A673 (cell line): Measurements from ENCODE around the gene CDK7. TPM values are rescaled to one million over a fixed set of nuclear protein-coding genes. Genes with fewer than 3 reads are reported as not detected.
"Not testable (repeated sequence)": the region's sequence is repeated elsewhere in the genome, so short reads cannot be mapped to it uniquely, and the experiment has no call there.

ENCODE experiments used
- BruUV-seq: library from RNA; stranded (reverse); fragments of 400-500 nt; replicated peaks from 2 replicates; lab custom pipeline; 2021; lab: Mats Ljungman, UMichigan
- CTCF ChIA-PET: fragments of 300-600 bp; sonication (Branson Sonifier 250); formaldehyde crosslinking; loops from one replicate; lab custom pipeline; 2022; ENCODE audit warnings: antibody characterized with exemption; lab: Charles Lee
- POLR2A ChIA-PET: fragments of 300-600 bp; sonication (Branson Sonifier 250); formaldehyde crosslinking; loops from one replicate; lab custom pipeline; 2022; ENCODE audit warnings: antibody characterized with exemption; ENCODE audit not compliant: low non-redundant PET; lab: Charles Lee
- DNase-seq: peaks from one replicate; pipeline ENCODE4 v3.0.0-alpha.2; 2015; ENCODE audit warnings: low spot score
- H3K27ac ChIP-seq: fragments of 200-600 bp; sonication (generic); 2 replicates; pipeline ENCODE4 v1.5.1; 2016; ENCODE audit warnings: mixed run types, low read depth, mild to moderate bottlenecking, mixed read lengths, antibody characterized with exemption, low read length; ENCODE audit not compliant: poor library complexity, severe bottlenecking
- H3K27me3 ChIP-seq: fragments of 200-600 bp; sonication (generic); replicated peaks from 2 replicates; pipeline ENCODE4 v1.6.1; 2017; ENCODE audit warnings: mixed run types, low read depth, mild to moderate bottlenecking, mixed read lengths, antibody characterized with exemption, low read length; ENCODE audit not compliant: insufficient read depth, poor library complexity
- H3K36me3 ChIP-seq: fragments of 200-600 bp; sonication (generic); 2 replicates; pipeline ENCODE4 v1.6.1; 2016; ENCODE audit warnings: mixed run types, mild to moderate bottlenecking, mixed read lengths, antibody characterized with exemption, low read length; ENCODE audit not compliant: insufficient read depth, poor library complexity, severe bottlenecking
- H3K4me1 ChIP-seq: fragments of 200-600 bp; sonication (generic); 2 replicates; pipeline ENCODE4 v1.6.1; 2017; ENCODE audit warnings: mixed run types, mild to moderate bottlenecking, mixed read lengths, antibody characterized with exemption, low read length; ENCODE audit not compliant: insufficient read depth, poor library complexity, severe bottlenecking
- H3K4me3 ChIP-seq: fragments of 200-600 bp; sonication (generic); 2 replicates; pipeline ENCODE4 v1.5.1; 2016; ENCODE audit warnings: low read depth, mixed run types, mild to moderate bottlenecking, mixed read lengths, low read length; ENCODE audit not compliant: poor library complexity, severe bottlenecking
- H3K9me3 ChIP-seq: fragments of 200-600 bp; sonication (generic); 2 replicates; pipeline ENCODE4 v1.6.1; 2016; ENCODE audit warnings: mixed run types, low read depth, mild to moderate bottlenecking, mixed read lengths, antibody characterized with exemption, low read length; ENCODE audit not compliant: poor library complexity, severe bottlenecking
- CTCF ChIP-seq: fragments of 300-800, 200-600 bp; sonication (generic); conservative IDR thresholded peaks from 2 replicates; pipeline ENCODE4 v1.5.1; 2017; ENCODE audit warnings: low read depth, mild to moderate bottlenecking, antibody characterized with exemption, low read length, moderate library complexity, mixed read lengths
- EZH2 ChIP-seq: fragments of 200-600 bp; sonication (generic); IDR thresholded peaks from 2 replicates; pipeline ENCODE4 v1.6.1; 2017; ENCODE audit warnings: borderline replicate concordance, low read depth, mild to moderate bottlenecking, mixed read lengths, antibody characterized with exemption, low read length; ENCODE audit not compliant: poor library complexity, severe bottlenecking
- intact Hi-C: fragments of 100-400 bp; cut with micrococcal nuclease; formaldehyde crosslinking; loops from one replicate; pipeline ENCODE4 v1.10.0; 2022; ENCODE audit not compliant: unreplicated experiment
- total RNA-seq: library from RNA; stranded (reverse); gene quantifications from 2 replicates; pipeline ENCODE4 v1.2.3, GENCODE V29; 2021

CDK7 gene
- total RNA-seq, 1 experiment from 2014 or later: 35.8 TPM

GRCh38 chr5:69231851-69232250 is 2.8 kb upstream of the CDK7 start:
- no peak for DNase-seq
- no peak for TF ChIP-seq CTCF
- TF ChIP-seq EZH2: no peak
- Histone ChIP-seq H3K36me3 (peaks cover 21% of the 10 kb centered on the region), H3K27me3 (no peaks in the 10 kb centered on the region), H3K4me3 (no peak overlapping the region), H3K27ac (no peak overlapping the region), H3K4me1 (no peaks in the 10 kb centered on the region), H3K9me3 (no peaks in the 10 kb centered on the region)
- CTCF ChIA-PET: no interaction called here
- POLR2A ChIA-PET: no interaction called here
- BruUV-seq: no TSS peak
- intact Hi-C loops: no loop called here

- POLR2A ChIA-PET, H3K4me1 ChIP-seq, CTCF ChIA-PET, intact Hi-C loops, H3K9me3 ChIP-seq, BruUV-seq, DNase-seq, H3K27me3 ChIP-seq, H3K27ac ChIP-seq, H3K4me3 ChIP-seq: not testable (repeated sequence)
- peaks cover 16% of the 10 kb centered on the region for H3K36me3 ChIP-seq
These were observed 2.0 kb downstream of the CDK7 start for GRCh38 chr5:69236733-69237132.

GRCh38 chr5:69237877-69238276 is 3.2 kb downstream of the CDK7 start:
- Histone ChIP-seq H3K4me3 (no peak overlapping the region), H3K27ac (no peak overlapping the region), H3K36me3 (peaks cover 16% of the 10 kb centered on the region), H3K9me3 (no peaks in the 10 kb centered on the region), H3K4me1 (no peaks in the 10 kb centered on the region), H3K27me3 (no peaks in the 10 kb centered on the region)
- intact Hi-C loops: no loop called here
- no TSS peak for BruUV-seq
- ChIA-PET POLR2A (interaction anchor here (0.6 kb wide), 1 partner anchor 1160 kb away, joined by 3 read pairs; no protein-coding TSS in a partner anchor), CTCF (interaction anchor here (0.7 kb wide), 1 partner anchor 195 kb away, joined by 3 read pairs; no protein-coding TSS in a partner anchor)
- TF ChIP-seq EZH2 (no peak), CTCF (no peak)
- no peak for DNase-seq

GRCh38 chr5:69238760-69239251 is 4.1 kb downstream of the CDK7 start:
- no peaks in the 10 kb centered on the region for H3K9me3 ChIP-seq
- H3K4me1 ChIP-seq: no peaks in the 10 kb centered on the region
- DNase-seq: no peak
- TF ChIP-seq CTCF: no peak
- TF ChIP-seq EZH2: no peak
- H3K27me3 ChIP-seq: no peaks in the 10 kb centered on the region
- no TSS peak for BruUV-seq
- intact Hi-C loops: no loop called here
- H3K36me3 ChIP-seq: peaks cover 16% of the 10 kb centered on the region
- ChIA-PET CTCF (interaction anchor here (0.7 kb wide), 1 partner anchor 196 kb away, joined by 3 read pairs; no protein-coding TSS in a partner anchor), POLR2A (no interaction called here)
- no peak overlapping the region for H3K4me3 ChIP-seq
- H3K27ac ChIP-seq: no peak overlapping the region
